Anterior cingulate cortex (tissue), 58 donors: ENCODE measurements around the gene RWDD4.

Experiments used
- DNase-seq, 58 donors: peaks; one replicate each; lab custom pipeline; 2025; lab: John Stamatoyannopoulos, UW

The RWDD4 gene

GRCh38 chr4:183602557-183603027 lies 56.4 kb downstream of the RWDD4 start:
- no peak for DNase-seq

- DNase-seq: no peak
These were observed 57.6 kb downstream of the RWDD4 start for GRCh38 chr4:183601381-183601780.

GRCh38 chr4:183600189-183600685 lies 58.7 kb downstream of the RWDD4 start:
- DNase-seq: no peak

- no peak for DNase-seq
These were observed 59.3 kb downstream of the RWDD4 start for GRCh38 chr4:183599690-183600089.

GRCh38 chr4:183599284-183599683 lies 59.7 kb downstream of the RWDD4 start:
- DNase-seq: no peak

GRCh38 chr4:183596067-183596757 lies 62.8 kb downstream of the RWDD4 start:
- DNase-seq: no peak

GRCh38 chr4:183594823-183595222 lies 64.2 kb downstream of the RWDD4 start:
- no peak for DNase-seq

GRCh38 chr4:183591301-183591700 lies 67.7 kb downstream of the RWDD4 start:
- DNase-seq: no peak
